HG03442 (cell line): ENCODE measurements around the gene SPA17.
A peak's percentile ranks its signal among the peaks of the same experiment; 100 is the strongest.

Experiments
- ATAC-seq: cut with Tn5 transposase; IDR thresholded peaks from one replicate; pipeline ENCODE4 v1.9.1; 2021; ENCODE audit warnings: mild to moderate bottlenecking, moderate library complexity; ENCODE audit not compliant: unreplicated experiment

Gene SPA17

DNA sequence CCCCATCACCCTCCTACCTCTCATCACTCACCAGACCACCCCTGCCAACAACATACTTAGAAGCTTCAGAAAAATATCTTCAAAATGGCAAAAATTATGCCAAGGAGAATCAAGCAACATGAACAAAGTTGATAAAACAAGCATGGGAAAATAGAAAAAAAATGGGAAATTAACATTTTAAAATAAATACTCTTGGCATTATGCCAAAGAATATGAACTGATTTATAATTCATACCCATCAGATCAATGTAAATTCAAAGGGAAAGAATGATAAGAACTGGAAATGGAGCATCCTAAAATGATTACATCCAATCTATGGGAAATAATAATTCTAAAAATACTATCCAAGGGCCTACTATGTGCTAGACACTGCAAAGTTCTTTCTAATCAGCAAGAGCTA, 12.2 kb upstream of the SPA17 start:
- ATAC-seq: no peak

DNA sequence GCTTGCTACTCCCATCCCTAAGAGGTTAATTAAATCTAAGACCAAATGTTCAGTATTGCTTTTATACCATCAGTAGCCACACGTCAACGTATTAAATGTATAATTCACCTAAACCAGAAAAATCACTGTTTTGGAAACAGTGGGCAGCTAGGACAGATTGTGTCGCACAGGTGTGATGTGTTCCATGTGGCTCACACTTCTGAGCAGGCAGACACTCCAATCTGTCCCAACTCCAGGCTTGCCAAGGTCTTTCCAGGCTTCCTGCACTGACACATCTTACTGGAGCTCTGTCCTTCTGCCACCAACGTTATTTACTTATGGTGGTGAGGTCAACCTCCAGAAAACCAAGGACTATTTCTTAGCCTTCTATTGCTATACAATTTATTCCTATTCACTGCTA, 11.6 kb upstream of the SPA17 start:
- ATAC-seq: no peak

DNA sequence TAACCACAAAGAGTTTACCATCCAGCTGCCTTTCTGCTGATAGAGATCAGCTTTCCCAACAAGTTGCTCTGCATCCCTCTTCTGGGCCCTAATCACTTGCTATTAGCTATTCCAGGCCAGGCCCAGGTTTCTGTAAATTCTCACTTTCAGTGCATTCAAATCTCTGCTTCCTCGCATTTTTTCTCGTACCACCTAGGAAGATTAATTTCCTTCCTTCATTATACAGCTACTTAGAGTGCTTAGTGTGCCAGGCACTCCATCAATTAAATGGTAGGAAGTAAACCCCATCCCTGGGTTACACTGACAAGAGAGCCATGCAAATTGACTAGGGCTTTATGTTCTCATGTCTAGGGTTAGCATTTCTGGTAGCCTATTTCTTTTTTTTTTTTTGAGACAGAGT, 9.8 kb upstream of the SPA17 start:
- no peak for ATAC-seq

DNA sequence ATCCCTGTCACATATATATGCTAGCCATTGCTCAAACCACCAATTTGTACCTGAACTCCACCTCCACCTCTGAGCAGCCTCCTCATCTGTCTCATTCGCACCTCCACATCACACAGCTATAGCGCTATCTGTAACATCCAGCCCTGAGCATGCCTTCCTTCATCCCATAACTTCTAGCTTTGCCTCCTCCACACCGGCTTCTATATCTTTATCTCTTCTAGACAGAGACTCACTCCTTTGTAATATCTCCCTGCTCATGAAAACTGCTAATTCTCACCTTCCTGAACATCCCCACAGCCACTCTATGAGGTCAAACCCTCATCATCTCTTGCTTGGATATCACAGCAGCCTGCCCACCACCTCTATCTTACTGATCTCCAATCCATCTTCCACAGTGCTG, 6.1 kb upstream of the SPA17 start:
- ATAC-seq: no peak

DNA sequence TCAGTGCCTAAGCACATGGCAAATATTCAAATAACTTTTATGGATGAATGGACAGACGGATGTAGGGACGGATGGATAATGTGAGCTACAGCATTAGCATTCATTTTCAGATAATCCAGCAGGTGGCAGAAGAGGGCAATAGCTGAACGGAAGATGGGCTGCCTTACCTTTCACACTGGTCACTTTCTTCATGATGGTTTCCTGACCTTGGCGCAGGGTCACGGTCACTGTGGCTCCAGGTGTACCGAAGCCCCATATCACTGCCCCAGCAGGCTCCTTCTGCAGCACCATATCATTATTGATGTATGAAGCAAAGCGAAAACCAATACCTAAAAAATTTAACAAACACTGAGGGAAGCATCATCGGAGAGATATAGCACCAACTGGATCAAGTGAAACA, 4.5 kb upstream of the SPA17 start:
- no peak for ATAC-seq

DNA sequence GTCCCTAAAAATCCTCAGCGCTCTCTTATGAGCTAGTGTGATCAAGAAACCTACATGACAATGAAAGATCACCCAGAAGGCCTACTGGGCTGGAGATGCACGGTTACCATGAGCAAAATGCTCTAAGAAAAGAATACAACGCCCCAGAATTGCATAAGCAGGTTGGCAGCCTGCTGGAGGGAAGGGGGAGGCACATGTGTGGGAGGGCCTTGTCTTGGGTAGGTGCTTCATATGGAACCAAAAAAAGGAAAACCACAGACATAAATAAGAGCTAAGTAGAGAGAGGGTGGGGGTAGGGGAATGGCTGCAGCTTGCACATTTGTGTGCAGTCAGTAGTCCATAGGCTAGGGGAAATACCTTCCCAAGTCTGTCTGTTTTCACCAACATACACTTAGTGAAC, 3.0 kb upstream of the SPA17 start:
- ATAC-seq: no peak

DNA sequence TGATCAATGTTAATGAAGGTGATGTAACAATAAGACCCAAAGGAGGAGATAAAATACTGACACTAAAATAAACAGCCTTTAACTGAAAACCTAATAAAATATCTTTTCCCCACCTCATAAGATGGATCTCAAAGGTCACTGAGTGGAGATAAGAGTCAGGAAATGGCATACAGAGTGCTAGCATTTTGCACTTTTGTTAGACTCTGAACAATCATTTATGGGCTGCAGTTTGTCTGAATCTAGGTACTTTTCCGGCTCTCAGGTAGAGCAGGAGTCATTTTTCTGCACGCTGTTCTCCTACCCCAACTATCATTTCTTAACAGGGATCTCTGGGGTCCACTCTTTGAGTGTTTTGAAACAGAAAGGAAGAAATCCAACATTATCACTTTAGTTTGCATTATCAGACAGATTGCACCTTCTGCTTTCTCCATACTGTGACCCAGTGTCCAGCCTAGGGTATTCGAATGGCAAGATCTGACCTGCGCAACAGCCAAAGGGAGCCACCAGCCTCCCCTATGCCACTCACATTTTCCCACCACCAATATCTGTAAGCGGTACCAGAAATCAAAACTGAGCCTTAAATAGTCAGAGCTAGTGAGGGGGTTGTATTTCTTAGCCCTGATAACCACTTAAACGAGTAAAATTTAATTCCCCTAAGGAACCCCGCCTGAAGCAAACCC, 1.0 kb upstream of the SPA17 start:
- ATAC-seq: no peak

DNA sequence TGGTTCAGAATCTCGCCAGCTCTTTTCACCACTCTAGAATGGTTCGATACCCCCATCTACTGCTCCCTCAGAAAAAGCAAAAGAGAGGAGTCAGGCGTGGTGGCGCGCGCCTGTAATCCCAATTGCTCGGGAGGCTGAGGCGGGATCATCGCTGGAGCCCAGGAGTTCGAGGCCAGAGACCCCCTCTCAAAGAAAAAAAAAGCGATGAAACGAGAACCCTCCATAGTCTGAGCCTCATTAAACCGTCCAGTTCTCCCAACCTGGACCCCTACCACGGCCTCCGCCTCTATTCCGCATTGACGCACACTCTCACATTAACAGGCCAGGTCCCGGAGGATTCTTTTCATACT, 439 bp downstream of the SPA17 start:
- no peak for ATAC-seq

DNA sequence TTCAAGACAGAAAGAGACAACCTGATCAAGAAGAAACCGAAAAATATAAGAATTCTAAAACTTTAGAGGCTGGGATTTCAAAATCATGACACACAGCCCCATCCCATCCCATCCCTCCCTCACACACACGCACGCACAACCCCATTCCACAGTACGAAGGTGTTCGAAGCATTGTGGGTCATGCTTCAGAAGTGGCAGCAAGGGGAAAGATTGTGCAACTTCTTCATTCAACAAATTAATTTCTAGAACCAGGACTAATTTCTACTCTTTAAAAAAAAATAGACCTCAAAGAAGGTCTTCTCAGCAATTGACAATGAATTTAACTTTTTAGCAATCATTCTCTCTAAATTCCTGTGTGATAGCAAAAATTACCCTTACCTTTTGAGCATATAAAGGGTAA, 867 bp downstream of the SPA17 start:
- ATAC-seq: no peak

DNA sequence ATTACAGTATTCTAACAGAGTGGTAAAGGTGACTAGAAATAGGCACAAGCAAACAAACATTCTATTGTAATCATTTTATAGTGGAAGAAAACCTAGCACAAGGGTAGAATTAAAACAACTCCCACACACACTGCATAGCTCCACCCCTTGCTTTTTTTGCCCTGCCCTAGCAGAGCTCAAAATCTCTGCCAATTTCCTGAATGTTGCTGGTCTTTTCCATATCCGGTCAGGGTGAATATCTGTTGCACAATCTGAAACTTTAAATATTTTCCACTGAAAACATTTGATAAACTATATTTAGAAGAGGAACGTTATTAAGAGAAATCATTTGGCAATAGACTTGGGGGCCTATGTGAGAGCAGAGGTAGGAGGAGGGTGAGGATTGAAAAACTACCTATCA, 2.7 kb downstream of the SPA17 start:
- ATAC-seq: no peak

DNA sequence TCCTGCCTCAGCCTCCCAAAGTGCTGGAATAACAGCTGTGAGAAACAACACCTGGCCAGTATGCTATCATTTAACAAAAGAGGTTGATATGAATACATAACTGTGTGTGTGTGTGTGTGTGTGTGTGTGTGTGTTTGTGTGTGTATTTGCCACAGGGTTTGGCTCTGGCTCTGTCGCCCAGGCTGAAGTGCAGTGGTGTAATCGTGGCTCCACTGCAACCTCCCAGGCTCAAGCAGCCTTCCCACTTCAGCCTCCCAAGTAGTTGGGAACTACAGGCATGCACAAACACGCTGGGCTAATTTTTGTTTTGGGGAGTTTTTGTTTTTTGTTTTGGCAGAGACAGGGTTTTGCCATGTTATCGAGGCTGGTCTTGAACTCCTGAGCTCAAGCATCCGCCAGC, 4.7 kb downstream of the SPA17 start:
- no peak for ATAC-seq

DNA sequence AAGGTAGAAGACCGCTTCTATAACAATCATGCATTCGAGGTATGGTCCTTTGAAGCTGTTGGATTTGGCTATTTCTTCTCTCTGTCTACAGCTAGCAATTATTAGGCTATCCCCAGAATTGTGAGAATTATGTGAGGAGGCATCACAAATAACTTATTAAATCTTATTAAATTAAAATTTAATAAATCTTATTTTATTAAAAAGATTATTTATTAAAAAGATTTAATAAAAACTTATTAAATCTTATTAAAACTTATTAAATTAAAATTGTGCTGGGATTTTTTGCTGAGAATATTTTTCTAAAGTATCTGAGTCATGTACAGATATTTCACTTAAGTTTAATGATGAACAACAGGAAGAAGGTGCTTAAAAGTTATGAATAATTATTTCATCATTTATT, 7.7 kb downstream of the SPA17 start:
- no peak for ATAC-seq

DNA sequence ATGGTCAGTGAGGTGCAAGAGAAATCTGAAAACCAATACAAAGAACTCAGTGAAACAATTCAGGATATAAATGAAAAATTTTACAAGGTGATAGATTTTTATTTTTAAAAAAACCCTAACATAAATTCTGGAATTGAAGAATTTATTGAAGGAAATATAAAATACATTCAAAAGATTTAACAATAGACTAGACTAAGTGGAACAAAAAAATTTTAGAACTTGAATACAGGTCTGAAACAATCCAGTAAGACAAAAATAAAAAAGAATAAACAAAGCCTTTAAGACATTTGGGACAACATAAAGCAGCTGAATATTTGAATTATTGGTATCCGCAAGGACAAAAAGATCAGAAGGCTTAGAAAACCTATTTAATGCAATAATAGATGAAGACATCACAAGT, 8.7 kb downstream of the SPA17 start:
- no peak for ATAC-seq

DNA sequence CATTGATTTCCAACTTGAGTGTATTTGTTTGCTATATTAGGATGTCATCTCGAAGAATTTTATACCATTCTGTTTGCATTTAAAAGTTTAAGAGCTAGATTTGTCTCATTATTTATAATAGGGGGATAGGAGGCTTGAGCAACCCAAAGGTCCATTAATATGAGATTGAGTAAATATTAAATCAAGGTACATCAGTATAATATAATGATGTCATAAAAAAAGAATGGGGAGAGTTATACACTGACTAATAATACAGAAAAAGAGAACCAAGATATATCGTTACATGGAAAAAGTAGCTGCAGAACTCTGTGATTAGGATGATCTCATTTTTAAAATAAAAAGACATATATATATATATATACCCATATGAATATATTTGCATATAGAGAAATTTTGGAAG, 19.4 kb downstream of the SPA17 start:
- no peak for ATAC-seq

DNA sequence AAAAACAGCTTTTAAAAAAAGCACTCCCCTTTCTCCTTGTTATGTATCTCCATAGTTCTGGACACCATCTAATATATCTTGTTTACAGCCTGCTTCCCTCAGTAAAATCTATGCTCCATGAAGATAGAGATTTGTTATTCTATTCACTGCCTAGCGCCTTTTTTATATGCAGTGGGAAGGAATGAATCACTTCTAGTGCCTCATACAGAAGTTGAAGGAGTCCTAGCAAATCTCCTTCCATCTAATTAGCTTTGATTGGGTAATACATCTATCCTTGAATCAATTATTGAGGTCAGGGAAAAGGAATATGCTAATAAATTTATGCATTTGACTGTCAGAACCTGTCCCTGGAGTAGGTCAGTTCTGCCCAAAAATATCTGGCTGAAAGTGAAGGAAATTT, 25.8 kb downstream of the SPA17 start:
- ATAC-seq: no peak

DNA sequence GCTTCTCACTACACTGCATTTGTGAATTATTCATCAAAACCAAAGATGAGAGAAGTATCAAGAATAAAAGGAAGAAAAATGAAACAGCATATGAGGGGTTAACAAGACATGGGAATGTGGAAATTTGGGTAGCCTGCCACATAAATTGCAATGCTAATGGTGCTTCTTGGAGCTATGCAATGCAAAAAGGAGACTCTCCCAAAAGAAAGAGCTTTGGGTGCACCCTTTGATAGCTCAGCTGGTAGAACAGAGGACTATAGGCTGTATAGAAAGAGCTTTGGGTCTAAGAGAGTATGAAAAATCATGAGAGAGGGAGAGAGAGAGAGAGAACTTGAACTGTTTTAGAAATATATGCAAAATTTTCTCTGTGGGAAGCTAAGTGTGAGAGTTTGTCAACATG, 26.3 kb downstream of the SPA17 start:
- no peak for ATAC-seq

DNA sequence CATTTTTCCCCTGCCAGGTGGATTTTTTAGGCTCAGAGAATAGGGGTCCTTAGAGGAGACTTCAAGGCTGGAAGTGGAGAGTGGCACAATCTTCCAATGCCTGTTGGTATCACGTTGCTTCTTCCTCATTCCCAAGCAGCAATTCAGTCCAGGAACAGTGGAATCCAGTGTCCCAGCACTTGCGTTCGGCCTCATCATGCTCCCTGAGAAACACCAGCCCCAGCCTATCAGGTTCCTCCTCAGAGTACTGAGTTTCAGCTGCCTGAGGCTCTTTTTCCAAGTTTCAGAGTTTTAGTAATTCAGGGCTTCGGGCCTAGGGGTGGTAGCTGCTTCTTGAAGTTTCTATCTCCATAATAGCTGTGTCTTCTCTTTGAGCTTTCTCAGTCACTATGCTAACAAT, 34.1 kb downstream of the SPA17 start:
- ATAC-seq: no peak

DNA sequence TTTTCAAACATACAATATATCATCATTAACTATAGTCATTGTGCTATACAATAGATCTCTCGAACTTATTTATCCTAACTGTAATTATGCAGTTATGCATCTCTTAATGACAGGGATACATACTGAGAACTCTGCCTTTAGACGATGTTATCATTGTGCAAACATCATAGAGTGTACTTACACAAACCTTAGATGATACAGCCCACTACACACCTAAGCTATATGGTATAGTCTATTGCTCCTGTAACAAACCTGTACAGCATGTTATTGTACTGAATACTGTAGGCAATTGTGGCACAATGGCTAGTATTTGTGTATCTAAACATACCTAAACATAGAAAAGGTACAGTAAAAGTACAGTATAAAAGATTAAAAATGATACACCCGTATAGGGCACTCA, 38.7 kb downstream of the SPA17 start:
- ATAC-seq: no peak

DNA sequence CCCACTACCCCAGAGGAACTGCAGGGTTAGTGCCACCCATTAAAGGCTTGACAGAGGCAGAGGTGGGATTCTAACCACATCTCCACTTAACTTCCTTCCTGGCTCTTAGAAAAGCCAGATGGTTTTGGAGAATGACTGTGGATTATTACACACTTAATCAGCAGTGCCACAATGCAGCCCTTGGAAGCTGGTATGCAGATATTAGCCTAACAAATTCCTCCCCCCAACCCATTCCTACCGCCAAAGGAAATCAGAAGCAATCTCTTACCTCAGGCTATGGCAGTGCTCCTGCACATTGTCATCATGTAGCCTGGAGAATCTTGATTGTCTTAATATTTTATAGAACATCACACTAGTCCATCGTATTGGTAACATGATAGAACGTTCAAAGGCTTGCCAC, 42.9 kb downstream of the SPA17 start:
- ATAC-seq: no peak

DNA sequence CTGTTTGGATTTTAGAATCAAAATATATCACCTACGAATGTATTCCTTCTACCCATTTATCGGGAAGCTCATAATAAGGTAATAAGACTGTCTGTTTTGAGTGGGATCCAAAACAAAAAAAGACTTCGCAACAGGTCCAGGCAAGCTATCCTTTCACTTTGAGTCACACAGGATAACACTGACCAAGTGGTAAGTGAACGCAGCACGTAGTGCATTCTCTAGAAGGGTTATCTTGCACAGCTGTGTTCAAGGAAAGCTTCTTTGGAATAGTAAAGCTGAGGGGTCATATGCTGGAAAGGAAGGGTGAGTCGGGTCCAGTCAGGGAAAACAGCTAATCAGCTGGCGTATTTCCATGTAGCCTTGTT, 43.7 kb downstream of the SPA17 start:
- peak; percentile 81 for ATAC-seq

DNA sequence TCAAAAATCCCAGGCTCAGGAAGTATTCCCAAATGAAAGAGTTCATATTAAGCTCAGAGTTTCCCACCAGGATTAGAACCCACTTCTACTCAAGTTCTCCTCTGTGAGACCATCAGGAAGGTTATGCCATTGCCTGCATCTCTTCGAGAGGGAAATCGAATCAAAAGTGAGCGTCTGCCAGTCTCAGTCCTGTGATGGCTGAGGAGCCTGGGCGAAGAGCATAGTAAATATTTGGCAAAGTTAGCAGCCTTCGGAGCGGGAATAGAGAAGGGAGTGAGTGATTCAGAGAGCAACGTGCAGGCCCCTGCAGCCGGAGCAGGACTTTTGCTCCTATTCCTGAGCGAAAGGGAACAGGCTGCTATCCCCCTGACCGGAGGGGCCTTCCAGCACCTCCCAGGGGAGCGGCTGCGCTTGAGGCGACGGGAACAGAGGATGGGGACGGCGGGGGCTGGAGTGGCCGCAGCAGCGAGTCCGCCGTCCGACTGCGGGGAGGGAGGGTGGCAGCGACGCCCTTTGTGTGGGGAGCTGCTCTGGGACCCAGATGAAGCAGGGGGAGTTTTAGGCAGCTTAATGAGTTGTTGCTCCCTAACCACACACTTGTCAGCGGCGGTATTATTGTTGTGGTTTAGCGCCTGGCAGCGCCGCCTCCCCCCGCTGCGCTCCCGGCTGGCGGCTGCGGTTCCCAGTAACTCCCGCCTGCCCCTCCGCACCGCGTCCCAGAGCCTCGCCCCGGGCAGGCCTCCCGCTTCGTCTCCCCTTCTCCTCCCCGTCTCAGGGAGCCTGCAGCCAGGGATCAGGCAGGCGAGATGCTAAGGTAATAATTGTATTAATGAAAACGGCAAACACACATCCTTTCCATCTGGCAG, 44.3 kb downstream of the SPA17 start:
- ATAC-seq: no peak

DNA sequence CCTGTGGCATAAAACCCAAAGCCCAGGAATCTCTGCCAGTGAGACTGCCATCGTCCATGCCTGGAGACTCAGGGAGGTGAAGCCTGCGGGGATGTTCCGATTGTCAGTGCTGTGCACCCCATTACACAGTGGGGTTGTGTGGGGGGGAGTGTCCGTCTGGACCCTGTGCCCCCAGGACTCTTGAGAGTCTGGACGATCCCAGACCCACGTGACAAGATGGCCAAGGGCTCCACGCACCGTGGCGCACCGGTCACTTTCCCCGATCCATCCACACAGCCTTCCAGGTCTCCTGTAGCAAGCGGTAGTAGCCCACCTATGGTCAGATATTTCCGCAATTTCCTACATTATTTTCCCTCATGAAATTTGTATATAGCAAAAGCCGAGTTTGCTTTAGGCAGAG, 45.1 kb downstream of the SPA17 start:
- ATAC-seq: no peak

DNA sequence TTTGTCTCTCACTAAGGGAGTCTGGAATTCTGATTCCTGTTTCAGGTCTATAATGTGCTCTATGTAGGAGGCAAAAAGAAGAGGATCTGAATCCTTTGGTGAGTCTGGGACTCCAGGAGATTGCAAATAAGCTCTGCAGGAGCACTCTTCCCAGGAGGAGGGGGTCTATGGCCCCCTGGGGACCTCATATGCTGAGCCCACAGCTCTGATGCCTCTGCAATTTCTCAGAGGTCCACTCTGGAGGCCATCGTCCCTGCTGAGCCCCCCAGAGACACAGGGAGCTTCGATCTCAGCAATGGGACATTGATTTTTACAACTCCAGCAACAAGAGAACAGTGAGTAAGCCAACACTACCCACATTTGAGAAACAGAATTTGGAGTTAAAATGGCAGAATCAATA, 45.8 kb downstream of the SPA17 start:
- no peak for ATAC-seq
